ENCODE results near the gene TLE3.

GRCh38 chr15:70099167-70099966 is 1.6 kb upstream of the TLE3 start:
- TF ChIP-seq, protein P1, sequence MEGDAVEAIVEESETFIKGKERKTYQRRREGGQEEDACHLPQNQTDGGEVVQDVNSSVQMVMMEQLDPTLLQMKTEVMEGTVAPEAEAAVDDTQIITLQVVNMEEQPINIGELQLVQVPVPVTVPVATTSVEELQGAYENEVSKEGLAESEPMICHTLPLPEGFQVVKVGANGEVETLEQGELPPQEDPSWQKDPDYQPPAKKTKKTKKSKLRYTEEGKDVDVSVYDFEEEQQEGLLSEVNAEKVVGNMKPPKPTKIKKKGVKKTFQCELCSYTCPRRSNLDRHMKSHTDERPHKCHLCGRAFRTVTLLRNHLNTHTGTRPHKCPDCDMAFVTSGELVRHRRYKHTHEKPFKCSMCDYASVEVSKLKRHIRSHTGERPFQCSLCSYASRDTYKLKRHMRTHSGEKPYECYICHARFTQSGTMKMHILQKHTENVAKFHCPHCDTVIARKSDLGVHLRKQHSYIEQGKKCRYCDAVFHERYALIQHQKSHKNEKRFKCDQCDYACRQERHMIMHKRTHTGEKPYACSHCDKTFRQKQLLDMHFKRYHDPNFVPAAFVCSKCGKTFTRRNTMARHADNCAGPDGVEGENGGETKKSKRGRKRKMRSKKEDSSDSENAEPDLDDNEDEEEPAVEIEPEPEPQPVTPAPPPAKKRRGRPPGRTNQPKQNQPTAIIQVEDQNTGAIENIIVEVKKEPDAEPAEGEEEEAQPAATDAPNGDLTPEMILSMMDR (IDR thresholded peaks at IDR 0.05; ENCODE audit: insufficient read depth, low read length, poor library complexity, severe bottlenecking): no peak
- TF ChIP-seq EZH2phosphoT487 (conservative IDR thresholded peaks at IDR 0.05; ENCODE audit: low read length): no peak
